Spleen (tissue), 11 donors: ENCODE results near the gene CACNA2D2. TPM values are rescaled to one million over a fixed set of nuclear protein-coding genes. Genes with fewer than 3 reads are reported as not detected.

Source experiments
- DNase-seq: peaks from one replicate; pipeline ENCODE4 v3.0.0-alpha.2; 2020
- H3K27ac ChIP-seq, 8 donors: fragments of 200-600 bp; sonication (generic) in 7 of 8; 1 replicate in 4 of 8; 2 replicates in 4 of 8; pipeline versions ENCODE4 v1.5.0 to v1.8.0; 2016 to 2021; ENCODE audit warnings: inconsistent platforms in 4 of 8, mild to moderate bottlenecking in 4 of 8, moderate library complexity in 1 of 8
- H3K27me3 ChIP-seq, 7 donors: fragments of 200-600 bp; sonication (generic) in 6 of 7; replicated peaks in 1 of 7; 1 replicate in 4 of 7; 2 replicates in 3 of 7; pipeline versions ENCODE4 v1.5.0 to v1.8.0; 2016 to 2021; ENCODE audit warnings: inconsistent platforms in 3 of 7, mild to moderate bottlenecking in 1 of 7
- H3K36me3 ChIP-seq, 6 donors: fragments of 200-600 bp; sonication (generic) in 5 of 6; 1 replicate in 4 of 6; 2 replicates in 2 of 6; pipeline versions ENCODE4 v1.5.0 to v1.8.0; 2016 to 2021; ENCODE audit warnings: inconsistent platforms in 2 of 6
- H3K4me1 ChIP-seq, 6 donors: fragments of 200-600 bp; sonication (generic) in 5 of 6; 1 replicate in 3 of 6; 2 replicates in 3 of 6; pipeline versions ENCODE4 v1.5.0 to v1.8.0; 2016 to 2021; ENCODE audit warnings: inconsistent platforms in 3 of 6
- H3K4me3 ChIP-seq, 8 donors: fragments of 200-600 bp; sonication (generic) in 7 of 8; 1 replicate in 4 of 8; 2 replicates in 4 of 8; pipeline versions ENCODE4 v1.5.0 to v1.8.0; 2016 to 2021; ENCODE audit warnings: inconsistent platforms in 4 of 8, mild to moderate bottlenecking in 4 of 8, moderate library complexity in 2 of 8
- H3K9me3 ChIP-seq, 8 donors: fragments of 200-600 bp; sonication (generic) in 7 of 8; 1 replicate in 4 of 8; 2 replicates in 4 of 8; pipeline versions ENCODE4 v1.5.0 to v1.8.0; 2016 to 2021; ENCODE audit warnings: inconsistent platforms in 4 of 8
- POLR2A ChIP-seq, 3 donors: fragments of 450-650 bp; IDR thresholded peaks; one replicate each; pipeline ENCODE4 v1.5.1; 2017; ENCODE audit warnings: antibody characterized with exemption in 3 of 3, mild to moderate bottlenecking in 1 of 3
- POLR2AphosphoS5 ChIP-seq, 3 donors: sonication (generic); formaldehyde crosslinking; IDR thresholded peaks; one replicate each; pipeline ENCODE4 v1.5.1; 2017; ENCODE audit warnings: antibody characterized with exemption in 3 of 3
- WGBS, 5 donors: extraction: QIAGEN DNeasy Blood & Tissue Kit in 3 of 5; methylation state at CpG; one replicate each; pipeline versions ENCODE4 v1.1.5 to v1.1.7; 2013 to 2018; 5-methylcytosine and 5-hydroxymethylcytosine counted together
- intact Hi-C: fragments of 100-400 bp; cut with DNase I; formaldehyde crosslinking; loops from one replicate; pipeline ENCODE4 v1.15.0; 2023; ENCODE audit warnings: low total_unique reads
- polyA plus RNA-seq, 3 donors: library from polyadenylated mRNA; stranded (reverse); fragments of 200-250 nt; gene quantifications; one replicate each; pipeline ENCODE4 v1.2.1, GENCODE V29; 2013
- total RNA-seq, 7 donors: library from RNA; depleted of rRNA in 3 of 7; stranded (reverse); fragments of >200 nt in 3 of 7; fragmentation: NEBNext Ultra II Directional in 4 of 7; extraction: Animal tissue kit (Norgen Biotek cat#: 25700) in 4 of 7; gene quantifications; one replicate each; pipeline versions ENCODE4 v1.1.0 to v1.2.1, GENCODE V29; 2016 to 2021
- TF ChIP-seq, protein P1 (sequence below), 11 experiments: fragments of 200-600 bp in 7 of 11; fragments of 450-650 bp in 4 of 11; sonication (generic) in 4 of 11; IDR thresholded peaks in 8 of 11; conservative IDR thresholded peaks in 3 of 11; 1 replicate in 7 of 11; 2 replicates in 4 of 11; pipeline versions ENCODE4 v1.4.0 to v1.8.0; 2016 to 2021; ENCODE audit warnings: antibody characterized with exemption in 11 of 11, inconsistent platforms in 4 of 11, mild to moderate bottlenecking in 1 of 11
- donor health status: healthy with polysubstance abuse.
- donor health status: DM: no; HTN: no; CAD: no; lungs with moderate emphysema.
- donor health status: DM: no; HTN: no; CAD: no.
- donor health status: Bipolar disorder and iron deficiency.
- donor health status: healthy.
- donor health status: DM: no; HTN: no; CAD: no.
- donor health status: DM: yes; HTN: yes; CAD: no.

Gene CACNA2D2
- total and polyA plus RNA-seq, 10 donors, result 0.24 to 3.2 (median 1.2) TPM

DNA sequence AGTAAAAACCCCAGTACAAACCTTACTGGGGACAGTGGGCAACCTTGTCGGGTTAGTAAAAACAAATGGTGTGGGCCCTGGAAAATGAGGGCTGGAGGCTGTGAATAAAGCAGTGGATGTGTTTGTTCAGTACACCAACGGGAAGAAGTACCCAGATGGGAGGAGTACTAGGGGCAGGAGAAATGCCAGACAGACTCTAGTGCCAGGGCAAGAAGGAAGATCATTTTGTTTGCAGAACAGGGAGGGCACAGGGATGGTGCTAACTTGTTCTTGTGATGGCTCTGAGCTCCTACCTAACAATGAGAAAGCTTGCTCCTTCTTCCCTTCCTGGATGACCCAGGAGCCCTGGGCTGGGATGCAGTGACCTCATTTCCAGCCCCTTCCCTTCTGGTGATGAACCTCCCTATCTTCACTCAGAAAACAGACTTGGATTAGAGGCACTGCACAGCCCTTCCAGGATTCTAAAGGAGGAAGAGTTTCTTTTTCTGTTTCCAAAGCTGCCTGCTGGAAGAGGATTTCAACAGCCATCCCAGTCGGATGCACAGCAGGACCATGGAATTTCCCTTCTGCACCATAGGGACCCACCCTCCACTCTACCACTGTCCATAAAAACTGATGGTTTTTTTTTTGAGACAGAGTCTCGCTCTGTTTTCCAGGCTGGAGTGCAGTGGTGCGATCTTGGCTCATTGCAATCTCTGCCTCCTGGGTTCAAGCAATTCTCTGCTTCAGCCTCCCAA is 168.9 kb downstream of the CACNA2D2 start:
- intact Hi-C loops, result no loop called here
- Histone ChIP-seq H3K4me3 (peak overlapping the region in 1 of 8 donors; percentile 27), H3K4me1 (peaks cover 49 to 95% (median 65%) of the 10 kb centered on the region in 6 donors)

DNA sequence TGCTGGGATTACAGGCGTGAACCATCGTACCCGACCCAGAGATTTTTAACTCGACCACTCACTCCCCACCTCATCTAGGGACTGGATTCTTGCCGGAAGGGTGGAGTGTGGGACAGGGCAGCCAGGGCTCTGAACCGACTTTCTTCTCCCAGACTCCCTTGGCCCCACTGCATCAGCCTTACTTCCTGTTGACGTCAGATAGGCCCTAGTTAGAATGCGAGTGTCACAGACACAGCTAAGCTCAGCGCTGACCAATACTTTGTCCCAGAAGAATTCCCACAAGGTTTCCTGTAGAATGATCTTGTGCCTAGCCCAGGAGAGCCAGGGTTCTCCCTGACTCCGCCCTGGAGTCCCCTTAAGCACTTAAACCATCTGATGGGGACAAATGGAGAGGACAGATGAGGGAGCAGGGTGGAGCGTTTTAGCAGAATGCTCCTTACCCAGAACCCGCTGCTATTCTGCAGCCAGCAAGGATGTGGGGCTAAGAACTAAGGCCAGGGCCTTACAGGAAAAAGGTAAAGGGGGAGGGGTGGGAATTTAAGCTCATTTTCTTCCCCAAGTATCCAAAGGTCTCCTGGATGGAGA is 169.6 kb downstream of the CACNA2D2 start:
- Histone ChIP-seq H3K27me3 (no peaks in the 10 kb centered on the region), H3K27ac (peak overlapping the region; percentile 44 to 99 (median 97)), H3K9me3 (no peaks in the 10 kb centered on the region), H3K36me3 (peaks cover 0 to 68% (median 38%) of the 10 kb centered on the region in 6 donors), H3K4me3 (peak overlapping the region in 1 of 8 donors; percentile 27), H3K4me1 (peaks cover 43 to 95% (median 62%) of the 10 kb centered on the region in 6 donors)
- DNase-seq, result no peak
- intact Hi-C loops, result no loop called here
- 49 to 77% (median 56%) methylated on average over 11 to 12 of the region's 12 CpGs for WGBS, 5 donors
- no peak for TF ChIP-seq POLR2A (IDR thresholded peaks at IDR 0.05)
- TF ChIP-seq POLR2AphosphoS5 (IDR thresholded peaks at IDR 0.05), result peak in 2 of 3 donors; percentile 52 to 80

More for the DNA sequence above, 168.9 kb downstream of the CACNA2D2 start:
- Histone ChIP-seq H3K9me3 (no peaks in the 10 kb centered on the region), H3K27ac (peak overlapping the region; percentile 44 to 99 (median 97)), H3K36me3 (peaks cover 0 to 61% (median 33%) of the 10 kb centered on the region in 6 donors), H3K27me3 (no peaks in the 10 kb centered on the region)
- no peak for DNase-seq
- TF ChIP-seq POLR2AphosphoS5 (IDR thresholded peaks at IDR 0.05) (no peak), POLR2A (IDR thresholded peaks at IDR 0.05) (no peak)
- TF ChIP-seq, protein P1, sequence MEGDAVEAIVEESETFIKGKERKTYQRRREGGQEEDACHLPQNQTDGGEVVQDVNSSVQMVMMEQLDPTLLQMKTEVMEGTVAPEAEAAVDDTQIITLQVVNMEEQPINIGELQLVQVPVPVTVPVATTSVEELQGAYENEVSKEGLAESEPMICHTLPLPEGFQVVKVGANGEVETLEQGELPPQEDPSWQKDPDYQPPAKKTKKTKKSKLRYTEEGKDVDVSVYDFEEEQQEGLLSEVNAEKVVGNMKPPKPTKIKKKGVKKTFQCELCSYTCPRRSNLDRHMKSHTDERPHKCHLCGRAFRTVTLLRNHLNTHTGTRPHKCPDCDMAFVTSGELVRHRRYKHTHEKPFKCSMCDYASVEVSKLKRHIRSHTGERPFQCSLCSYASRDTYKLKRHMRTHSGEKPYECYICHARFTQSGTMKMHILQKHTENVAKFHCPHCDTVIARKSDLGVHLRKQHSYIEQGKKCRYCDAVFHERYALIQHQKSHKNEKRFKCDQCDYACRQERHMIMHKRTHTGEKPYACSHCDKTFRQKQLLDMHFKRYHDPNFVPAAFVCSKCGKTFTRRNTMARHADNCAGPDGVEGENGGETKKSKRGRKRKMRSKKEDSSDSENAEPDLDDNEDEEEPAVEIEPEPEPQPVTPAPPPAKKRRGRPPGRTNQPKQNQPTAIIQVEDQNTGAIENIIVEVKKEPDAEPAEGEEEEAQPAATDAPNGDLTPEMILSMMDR (IDR thresholded peaks at IDR 0.05 in 8 of 11, conservative IDR thresholded peaks at IDR 0.05 in 3 of 11), result no peak
- WGBS, 5 donors, result 46 to 73% (median 65%) methylated on average over 5 of the region's 5 CpGs

DNA sequence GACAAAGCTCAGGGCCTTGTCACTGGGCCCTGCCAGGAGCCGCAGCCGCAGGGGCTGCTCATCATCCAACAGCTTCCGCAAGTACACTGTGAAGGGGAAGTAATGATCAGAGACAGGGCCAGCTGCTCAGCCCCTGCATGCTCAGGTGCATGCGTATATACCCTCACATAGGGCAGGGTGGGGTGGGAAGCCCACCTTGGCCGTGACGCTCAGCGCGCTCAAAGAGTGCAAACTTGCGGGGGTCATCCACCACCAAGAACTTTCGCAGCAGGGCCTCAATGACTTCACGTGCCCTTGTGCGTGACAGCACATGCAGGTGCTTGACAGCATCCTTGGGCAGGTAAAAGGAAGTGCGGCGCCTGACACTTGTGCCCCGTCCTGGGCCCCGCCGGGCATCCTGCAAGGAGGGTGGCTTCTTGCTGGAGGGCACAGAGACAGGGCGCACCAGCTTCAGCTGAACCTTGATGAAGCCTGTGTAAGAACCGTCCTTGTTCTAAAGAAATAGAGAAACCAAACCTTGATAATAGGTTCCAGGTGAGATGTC is 172.0 kb downstream of the CACNA2D2 start:
- DNase-seq, result peak; percentile 64
- Histone ChIP-seq H3K4me1 (peaks cover 48 to 98% (median 65%) of the 10 kb centered on the region in 6 donors), H3K27ac (peak overlapping the region in 1 of 8 donors; percentile 99), H3K27me3 (no peaks in the 10 kb centered on the region), H3K9me3 (no peaks in the 10 kb centered on the region), H3K4me3 (no peak overlapping the region), H3K36me3 (peaks cover 0 to 73% (median 39%) of the 10 kb centered on the region in 6 donors)
- WGBS, 5 donors, result 92 to 97% (median 95%) methylated on average over 15 to 19 of the region's 19 CpGs
- intact Hi-C loops, result no loop called here
- peak in 2 of 3 donors; percentile 46 to 67 for TF ChIP-seq POLR2AphosphoS5 (IDR thresholded peaks at IDR 0.05)
- TF ChIP-seq, protein P1 (IDR thresholded peaks at IDR 0.05 in 8 of 11, conservative IDR thresholded peaks at IDR 0.05 in 3 of 11), result no peak

DNA sequence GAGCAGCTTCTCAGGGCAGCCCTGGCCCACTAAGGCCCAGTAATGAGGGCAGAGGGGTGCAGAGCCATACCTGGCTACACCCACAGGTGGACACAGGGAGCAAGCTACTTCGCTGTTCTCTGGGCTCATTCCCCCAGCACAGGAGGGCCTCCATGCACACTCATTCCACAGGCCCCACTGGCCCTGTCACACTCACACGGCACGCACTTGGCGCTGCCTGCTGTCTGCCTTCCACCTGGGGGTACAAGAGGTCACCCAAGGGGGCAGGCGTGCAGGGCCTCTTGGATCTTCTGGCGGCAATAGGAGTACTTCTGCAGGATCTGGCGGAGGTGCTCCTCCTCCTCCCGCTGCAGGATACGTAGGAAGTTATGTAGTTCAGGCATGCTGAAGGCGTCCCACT is 173.1 kb downstream of the CACNA2D2 start:
- H3K9me3 ChIP-seq, result no peaks in the 10 kb centered on the region
- peaks cover 38 to 98% (median 65%) of the 10 kb centered on the region in 6 donors for H3K4me1 ChIP-seq
- no peak overlapping the region for H3K4me3 ChIP-seq
- TF ChIP-seq, protein P1 (IDR thresholded peaks at IDR 0.05 in 8 of 11, conservative IDR thresholded peaks at IDR 0.05 in 3 of 11), result no peak
- peak in 2 of 3 donors; percentile 43 to 61 for TF ChIP-seq POLR2AphosphoS5 (IDR thresholded peaks at IDR 0.05)
- H3K27ac ChIP-seq, result peak overlapping the region in 1 of 8 donors; percentile 21
- WGBS, 5 donors, result 93 to 100% (median 95%) methylated on average over 4 to 10 of the region's 10 CpGs
- intact Hi-C loops, result no loop called here
- peaks cover 0 to 78% (median 49%) of the 10 kb centered on the region in 6 donors for H3K36me3 ChIP-seq
- H3K27me3 ChIP-seq, result no peaks in the 10 kb centered on the region
- peak; percentile 69 for DNase-seq
